GM12872 (cell line): Measurements from ENCODE around the gene PCSK9.

Experiments used
- CTCF ChIP-seq: IDR thresholded peaks from 3 replicates; pipeline ENCODE4 v1.5.1; 2011; ENCODE audit warnings: low read depth, mild to moderate bottlenecking, low read length, moderate library complexity; ENCODE audit not compliant: insufficient read depth

Gene PCSK9

GRCh38 chr1:55059302-55060132, 20.2 kb downstream of the PCSK9 start:
- TF ChIP-seq CTCF, result no peak

GRCh38 chr1:55060133-55060999, 21.0 kb downstream of the PCSK9 start:
- TF ChIP-seq CTCF, result no peak

DNA sequence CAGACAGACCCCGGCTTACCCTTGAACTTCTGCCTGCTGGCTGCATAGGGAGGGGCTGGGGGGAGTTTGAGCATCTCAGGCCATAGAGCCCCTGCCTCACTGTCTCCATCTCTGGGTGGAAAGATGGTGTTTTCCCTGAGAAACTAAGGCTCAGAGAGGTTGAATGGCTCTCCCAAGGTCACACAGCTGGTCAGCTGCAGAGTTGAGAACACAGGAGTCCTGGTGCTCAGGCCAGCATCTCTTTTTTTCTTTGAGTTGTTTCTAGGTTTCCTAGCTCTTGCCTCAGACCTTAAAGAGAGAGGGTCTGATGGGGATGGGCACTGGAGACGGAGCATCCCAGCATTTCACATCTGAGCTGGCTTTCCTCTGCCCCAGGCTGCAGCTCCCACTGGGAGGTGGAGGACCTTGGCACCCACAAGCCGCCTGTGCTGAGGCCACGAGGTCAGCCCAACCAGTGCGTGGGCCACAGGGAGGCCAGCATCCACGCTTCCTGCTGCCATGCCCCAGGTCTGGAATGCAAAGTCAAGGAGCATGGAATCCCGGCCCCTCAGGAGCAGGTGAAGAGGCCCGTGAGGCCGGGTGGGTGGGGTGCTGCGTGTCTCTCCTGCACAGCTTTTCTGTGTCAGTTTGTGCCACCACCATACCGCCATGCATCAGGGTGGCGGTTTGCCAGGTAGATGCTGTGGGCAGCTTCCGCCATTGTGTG, 21.8 kb downstream of the PCSK9 start:
- TF ChIP-seq CTCF, result no peak

- no peak for TF ChIP-seq CTCF
Observed at GRCh38 chr1:55061706-55062321, 22.5 kb downstream of the PCSK9 start.

DNA sequence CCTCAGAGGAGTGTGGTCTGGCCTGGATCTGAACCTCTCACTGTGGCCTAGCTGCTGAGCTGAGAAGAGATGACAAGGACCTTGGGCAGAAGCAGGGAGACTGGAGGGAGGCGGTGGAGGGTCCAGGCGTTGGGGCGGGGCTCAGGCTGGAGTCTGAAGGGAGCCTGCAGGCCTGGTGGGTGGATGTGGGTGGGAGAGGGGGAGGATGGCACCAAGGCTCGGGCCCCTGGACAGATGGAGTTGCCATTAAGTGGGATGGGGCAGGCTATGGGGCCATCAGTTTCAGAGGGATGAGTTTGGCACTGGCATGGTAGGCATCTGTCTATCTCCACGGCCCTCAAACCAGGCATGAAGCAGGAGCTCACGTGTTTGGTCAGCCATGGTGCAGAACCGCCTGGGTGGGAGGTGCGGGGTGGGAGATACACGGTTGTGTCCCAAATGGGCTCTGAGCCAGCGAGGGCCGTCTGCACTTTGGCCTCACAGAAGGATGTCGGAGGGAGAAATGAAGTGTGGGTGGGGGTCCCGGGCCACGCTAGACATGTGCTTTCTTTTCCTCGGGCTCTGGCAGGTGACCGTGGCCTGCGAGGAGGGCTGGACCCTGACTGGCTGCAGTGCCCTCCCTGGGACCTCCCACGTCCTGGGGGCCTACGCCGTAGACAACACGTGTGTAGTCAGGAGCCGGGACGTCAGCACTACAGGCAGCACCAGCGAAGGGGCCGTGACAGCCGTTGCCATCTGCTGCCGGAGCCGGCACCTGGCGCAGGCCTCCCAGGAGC, 23.6 kb downstream of the PCSK9 start:
- TF ChIP-seq CTCF, result no peak

DNA sequence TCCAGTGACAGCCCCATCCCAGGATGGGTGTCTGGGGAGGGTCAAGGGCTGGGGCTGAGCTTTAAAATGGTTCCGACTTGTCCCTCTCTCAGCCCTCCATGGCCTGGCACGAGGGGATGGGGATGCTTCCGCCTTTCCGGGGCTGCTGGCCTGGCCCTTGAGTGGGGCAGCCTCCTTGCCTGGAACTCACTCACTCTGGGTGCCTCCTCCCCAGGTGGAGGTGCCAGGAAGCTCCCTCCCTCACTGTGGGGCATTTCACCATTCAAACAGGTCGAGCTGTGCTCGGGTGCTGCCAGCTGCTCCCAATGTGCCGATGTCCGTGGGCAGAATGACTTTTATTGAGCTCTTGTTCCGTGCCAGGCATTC, 24.2 kb downstream of the PCSK9 start:
- no peak for TF ChIP-seq CTCF
